ENCODE measurements around the gene TLE6. TPM values are rescaled to one million over a fixed set of nuclear protein-coding genes. Genes with fewer than 3 reads are reported as not detected.

The TLE6 gene
- total RNA-seq, 1 donor from 2014 or later, result 0.11 TPM

- no peak overlapping the region for H3K27ac Mint-ChIP-seq (ENCODE audit: unreplicated experiment)
- H3K9ac ChIP-seq (ENCODE audit: low read length), result no peak overlapping the region
- H3K27ac ChIP-seq (ENCODE audit: low read depth, low read length), result no peak overlapping the region
- TF ChIP-seq CTCF (IDR thresholded peaks at IDR 0.05; ENCODE audit: insufficient read depth, low read depth, low read length), result no peak
- peak; percentile 46 for TF ChIP-seq EZH2 (IDR thresholded peaks at IDR 0.05; ENCODE audit: insufficient read depth, low read length)
- peaks cover 6% of the 10 kb centered on the region for H3K9me3 Mint-ChIP-seq (ENCODE audit: unreplicated experiment)
- no peak overlapping the region for H3K4me3 ChIP-seq (ENCODE audit: insufficient read depth, low read depth, low read length)
- H3K4me3 Mint-ChIP-seq (ENCODE audit: unreplicated experiment), result no peak overlapping the region
- H3K27me3 ChIP-seq (ENCODE audit: insufficient read depth, low read length), result peaks cover 39% of the 10 kb centered on the region
- no peak overlapping the region for H2AFZ ChIP-seq (ENCODE audit: low read depth, low read length)
- H3K36me3 Mint-ChIP-seq (ENCODE audit: low read depth, unreplicated experiment), result peaks cover 4% of the 10 kb centered on the region
- DNase-seq (ENCODE audit: low read depth) (no peak), FAIRE-seq (no peak)
- no peaks in the 10 kb centered on the region for H3K9me3 ChIP-seq (ENCODE audit: insufficient read depth, low read depth, low read length)
- no peaks in the 10 kb centered on the region for H3K79me2 ChIP-seq (ENCODE audit: insufficient read depth, low read length)
- H3K4me1 Mint-ChIP-seq (ENCODE audit: low read depth, unreplicated experiment), result no peaks in the 10 kb centered on the region
- no peak overlapping the region for H3K4me2 ChIP-seq (ENCODE audit: low read length)
- peaks cover 55% of the 10 kb centered on the region for H3K27me3 Mint-ChIP-seq (ENCODE audit: low read depth, unreplicated experiment)
- no peaks in the 10 kb centered on the region for H4K20me1 ChIP-seq (ENCODE audit: insufficient read depth, low read length)
- H3K4me1 ChIP-seq (ENCODE audit: insufficient read depth, low read length), result no peaks in the 10 kb centered on the region
- H3K36me3 ChIP-seq (ENCODE audit: insufficient read depth, low read length), result no peaks in the 10 kb centered on the region
Measured at GRCh38 chr19:3024870-3025548, 47.6 kb downstream of the TLE6 start.

GRCh38 chr19:3025549-3025886 is 48.2 kb downstream of the TLE6 start:
- Histone ChIP-seq H3K4me3 (ENCODE audit: insufficient read depth, low read depth, low read length) (no peak overlapping the region), H3K27ac (ENCODE audit: low read depth, low read length) (no peak overlapping the region), H3K79me2 (ENCODE audit: insufficient read depth, low read length) (no peaks in the 10 kb centered on the region), H3K9me3 (ENCODE audit: insufficient read depth, low read depth, low read length) (no peaks in the 10 kb centered on the region), H3K36me3 (ENCODE audit: insufficient read depth, low read length) (no peaks in the 10 kb centered on the region), H3K4me1 (ENCODE audit: insufficient read depth, low read length) (no peaks in the 10 kb centered on the region), H4K20me1 (ENCODE audit: insufficient read depth, low read length) (no peaks in the 10 kb centered on the region), H3K27me3 (ENCODE audit: insufficient read depth, low read length) (peaks cover 44% of the 10 kb centered on the region), H3K9ac (ENCODE audit: low read length) (no peak overlapping the region), H3K4me2 (ENCODE audit: low read length) (no peak overlapping the region), H2AFZ (ENCODE audit: low read depth, low read length) (no peak overlapping the region)
- Mint-ChIP-seq H3K4me1 (ENCODE audit: low read depth, unreplicated experiment) (no peaks in the 10 kb centered on the region), H3K36me3 (ENCODE audit: low read depth, unreplicated experiment) (peaks cover 4% of the 10 kb centered on the region), H3K4me3 (ENCODE audit: unreplicated experiment) (no peak overlapping the region), H3K27me3 (ENCODE audit: low read depth, unreplicated experiment) (peaks cover 56% of the 10 kb centered on the region), H3K27ac (ENCODE audit: unreplicated experiment) (no peak overlapping the region), H3K9me3 (ENCODE audit: unreplicated experiment) (peaks cover 6% of the 10 kb centered on the region)
- FAIRE-seq, result no peak
- TF ChIP-seq EZH2 (IDR thresholded peaks at IDR 0.05; ENCODE audit: insufficient read depth, low read length) (no peak), CTCF (IDR thresholded peaks at IDR 0.05; ENCODE audit: insufficient read depth, low read depth, low read length) (no peak)
- no peak for DNase-seq (ENCODE audit: low read depth)

- no peaks in the 10 kb centered on the region for H4K20me1 ChIP-seq (ENCODE audit: insufficient read depth, low read length)
- TF ChIP-seq EZH2 (IDR thresholded peaks at IDR 0.05; ENCODE audit: insufficient read depth, low read length) (no peak), CTCF (IDR thresholded peaks at IDR 0.05; ENCODE audit: insufficient read depth, low read depth, low read length) (no peak)
- Mint-ChIP-seq H3K4me1 (ENCODE audit: low read depth, unreplicated experiment) (no peaks in the 10 kb centered on the region), H3K9me3 (ENCODE audit: unreplicated experiment) (peaks cover 9% of the 10 kb centered on the region), H3K27ac (ENCODE audit: unreplicated experiment) (no peak overlapping the region), H3K36me3 (ENCODE audit: low read depth, unreplicated experiment) (peaks cover 4% of the 10 kb centered on the region), H3K4me3 (ENCODE audit: unreplicated experiment) (no peak overlapping the region), H3K27me3 (ENCODE audit: low read depth, unreplicated experiment) (peaks cover 66% of the 10 kb centered on the region)
- no peaks in the 10 kb centered on the region for H3K4me1 ChIP-seq (ENCODE audit: insufficient read depth, low read length)
- no peak overlapping the region for H2AFZ ChIP-seq (ENCODE audit: low read depth, low read length)
- H3K9me3 ChIP-seq (ENCODE audit: insufficient read depth, low read depth, low read length), result no peaks in the 10 kb centered on the region
- H3K27me3 ChIP-seq (ENCODE audit: insufficient read depth, low read length), result peaks cover 54% of the 10 kb centered on the region
- H3K27ac ChIP-seq (ENCODE audit: low read depth, low read length), result no peak overlapping the region
- H3K4me3 ChIP-seq (ENCODE audit: insufficient read depth, low read depth, low read length), result no peak overlapping the region
- no peak for FAIRE-seq
- no peak overlapping the region for H3K4me2 ChIP-seq (ENCODE audit: low read length)
- no peak overlapping the region for H3K9ac ChIP-seq (ENCODE audit: low read length)
- no peak for DNase-seq (ENCODE audit: low read depth)
- no peaks in the 10 kb centered on the region for H3K79me2 ChIP-seq (ENCODE audit: insufficient read depth, low read length)
- no peaks in the 10 kb centered on the region for H3K36me3 ChIP-seq (ENCODE audit: insufficient read depth, low read length)
Measured at GRCh38 chr19:3026768-3027167, 49.4 kb downstream of the TLE6 start.

All from astrocyte (in vitro differentiated cells and primary cell).